IMR-90 (cell line): ENCODE data around the gene GDF9. TPM values are rescaled to one million over a fixed set of nuclear protein-coding genes. Genes with fewer than 3 reads are reported as not detected.

Experiments
- microRNA-seq, 2 experiments: library from miRNA; stranded (forward) in 1 of 2; unstranded in 1 of 2; fragments of 10-50 nt in 1 of 2; fragments of <30 nt in 1 of 2; gene quantifications in 1 of 2; microRNA quantifications in 1 of 2; one replicate each; pipeline versions ENCODE3 to v1.1.0; 2013 to 2020; ENCODE audit not compliant: insufficient read depth in 1 of 2, insufficient read length in 1 of 2, unreplicated experiment in 1 of 2
- polyA plus RNA-seq, 3 experiments: library from polyadenylated mRNA; depleted of rRNA; stranded (reverse); fragments of >200 nt; gene quantifications; 2 replicates each; pipeline ENCODE4 v1.2.3, GENCODE V29; 2012; ENCODE audit warnings: low replicate concordance in 1 of 3
- small RNA-seq, 5 experiments: library from RNA; depleted of rRNA; stranded (forward); fragments of <200 nt; gene quantifications; one replicate each; pipeline ENCODE3, GENCODE V24; 2012
- total RNA-seq: library from RNA; depleted of rRNA; stranded (reverse); fragments of >200 nt; gene quantifications from 2 replicates; pipeline ENCODE4 v1.2.3, GENCODE V29; 2012; rRNA removed

Gene GDF9
- total and polyA plus RNA-seq, 2 of the 4 experiments (the other 2 are of a cell fraction): 0.18 to 0.21 TPM

Small RNA genes within 50 kb of the gene (microRNA-seq; reads per million reads assigned to microRNA genes)
- gene RNA5SP192 (ENCODE audit: insufficient read depth, insufficient read length): not detected

Small RNA genes within 50 kb of the gene (small RNA-seq; reads per million reads assigned to genes)
- 0 reads per million in 5 experiments for gene RNA5SP192

Other genes starting within 250 kb of the GDF9 start
- gene IL13, start 208.3 kb downstream of the GDF9 start, total RNA-seq: not detected in 2 replicates
- gene IL13, start 208.3 kb downstream of the GDF9 start, polyA plus RNA-seq (2012; rRNA removed): not detected in 2 replicates
- not detected in 2 replicates for gene IL4, start 192.5 kb downstream of the GDF9 start, total RNA-seq
- gene IL4, start 192.5 kb downstream of the GDF9 start, polyA plus RNA-seq (2012; rRNA removed): not detected in 2 replicates
- 4.3 and 9.4 TPM in 2 replicates for gene KIF3A, start 128.9 kb downstream of the GDF9 start, total RNA-seq
- 3.4 and 4.5 TPM in 2 replicates for gene KIF3A, start 128.9 kb downstream of the GDF9 start, polyA plus RNA-seq (2012; rRNA removed)
- gene CCNI2, start 119.0 kb downstream of the GDF9 start, total RNA-seq: not detected in 2 replicates
- gene CCNI2, start 119.0 kb downstream of the GDF9 start, polyA plus RNA-seq (2012; rRNA removed): not detected in 2 replicates
- gene SEPTIN8, start 89.2 kb downstream of the GDF9 start, total RNA-seq: 60.5 and 67.2 TPM in 2 replicates
- gene SEPTIN8, start 89.2 kb downstream of the GDF9 start, polyA plus RNA-seq (2012; rRNA removed): 54.7 and 56.2 TPM in 2 replicates
- gene SOWAHA, start 53.2 kb downstream of the GDF9 start, total RNA-seq: under 0.01 TPM in 1 of 2 replicates, not detected in the other
- 0.03 TPM in 1 of 2 replicates, not detected in the other for gene SOWAHA, start 53.2 kb downstream of the GDF9 start, polyA plus RNA-seq (2012; rRNA removed)
- 1.4 and 2.5 TPM in 2 replicates for gene SHROOM1, start 35.8 kb downstream of the GDF9 start, total RNA-seq
- 6.3 and 8.8 TPM in 2 replicates for gene SHROOM1, start 35.8 kb downstream of the GDF9 start, polyA plus RNA-seq (2012; rRNA removed)
- gene UQCRQ, start 173 bp upstream of the GDF9 start, total RNA-seq: 69.7 and 73.7 TPM in 2 replicates
- 292 and 406 TPM in 2 replicates for gene UQCRQ, start 173 bp upstream of the GDF9 start, polyA plus RNA-seq (2012; rRNA removed)
- under 0.01 TPM in 2 replicates for gene LEAP2, start 7.2 kb upstream of the GDF9 start, total RNA-seq
- gene LEAP2, start 7.2 kb upstream of the GDF9 start, polyA plus RNA-seq (2012; rRNA removed): 0.23 and 0.36 TPM in 2 replicates
- 57.2 and 67.2 TPM in 2 replicates for gene AFF4, start 97.2 kb upstream of the GDF9 start, total RNA-seq
- 26.0 and 27.3 TPM in 2 replicates for gene AFF4, start 97.2 kb upstream of the GDF9 start, polyA plus RNA-seq (2012; rRNA removed)
- 4.1 and 7.2 TPM in 2 replicates for gene ZCCHC10, start 160.1 kb upstream of the GDF9 start, total RNA-seq
- 20.4 and 31.8 TPM in 2 replicates for gene ZCCHC10, start 160.1 kb upstream of the GDF9 start, polyA plus RNA-seq (2012; rRNA removed)
- gene HSPA4, start 185.5 kb upstream of the GDF9 start, total RNA-seq: 120 and 192 TPM in 2 replicates
- gene HSPA4, start 185.5 kb upstream of the GDF9 start, polyA plus RNA-seq (2012; rRNA removed): 27.6 and 34.9 TPM in 2 replicates